Prostate gland (tissue), 2 donors: ENCODE measurements around the gene SRSF6. TPM values are rescaled to one million over a fixed set of nuclear protein-coding genes. Genes with fewer than 3 reads are reported as not detected.
"Not testable (repeated sequence)": the region's sequence is repeated elsewhere in the genome, so short reads cannot be mapped to it uniquely, and the experiment has no call there.

Experiments
- DNase-seq: peaks from one replicate; pipeline ENCODE4 v3.0.0-alpha.2; 2019; ENCODE audit warnings: low spot score
- H3K27ac ChIP-seq, 2 donors: fragments of 200-600 bp; sonication (generic); 2 replicates each; pipeline ENCODE4 v1.5.1; 2017 to 2019
- H3K27me3 ChIP-seq: fragments of 200-600 bp; sonication (generic); replicated peaks from 2 replicates; pipeline ENCODE4 v1.5.1; 2019; ENCODE audit not compliant: insufficient read depth
- H3K36me3 ChIP-seq, 2 donors: fragments of 200-600 bp; sonication (generic); 1 replicate in 1 of 2; 2 replicates in 1 of 2; pipeline versions ENCODE4 v1.5.1 to v1.8.1; 2017 to 2019
- H3K4me1 ChIP-seq: fragments of 200-600 bp; sonication (generic); replicated peaks from 2 replicates; pipeline ENCODE4 v1.5.1; 2019
- H3K4me3 ChIP-seq, 2 donors: fragments of 200-600 bp; sonication (generic); 2 replicates each; pipeline ENCODE4 v1.5.1; 2017 to 2019
- H3K9me3 ChIP-seq: fragments of 200-600 bp; sonication (generic); 2 replicates; pipeline ENCODE4 v1.5.1; 2017
- POLR2A ChIP-seq: fragments of 450-650 bp; IDR thresholded peaks from one replicate; pipeline ENCODE4 v1.6.1; 2016; ENCODE audit warnings: antibody characterized with exemption, mild to moderate bottlenecking
- POLR2AphosphoS5 ChIP-seq: sonication (generic); formaldehyde crosslinking; IDR thresholded peaks from one replicate; pipeline ENCODE4 v1.6.1; 2017; ENCODE audit warnings: antibody characterized with exemption
- whole genome bisulfite sequencing: methylation state at CpG from one replicate; pipeline ENCODE4 v1.1.5; 2018; 5-methylcytosine and 5-hydroxymethylcytosine counted together
- intact Hi-C: fragments of 100-400 bp; cut with DNase I; formaldehyde crosslinking; loops from one replicate; pipeline ENCODE4 v1.14.2; 2022
- total RNA-seq, 2 donors: library from RNA; depleted of rRNA; stranded (reverse); fragments of >200 nt; gene quantifications; one replicate each; pipeline ENCODE4 v1.1.0, GENCODE V29; 2016
- TF ChIP-seq, protein P1 (sequence below), 4 experiments: fragments of 200-600 bp in 2 of 4; fragments of 450-650 bp in 2 of 4; sonication (generic) in 2 of 4; IDR thresholded peaks; 1 replicate in 3 of 4; 2 replicates in 1 of 4; pipeline ENCODE4 v1.5.1; 2016 to 2019; ENCODE audit warnings: antibody characterized with exemption in 4 of 4, mild to moderate bottlenecking in 2 of 4, moderate library complexity in 2 of 4

Gene SRSF6
- total RNA-seq, 2 donors from 2014 or later = 121 to 128 TPM

DNA sequence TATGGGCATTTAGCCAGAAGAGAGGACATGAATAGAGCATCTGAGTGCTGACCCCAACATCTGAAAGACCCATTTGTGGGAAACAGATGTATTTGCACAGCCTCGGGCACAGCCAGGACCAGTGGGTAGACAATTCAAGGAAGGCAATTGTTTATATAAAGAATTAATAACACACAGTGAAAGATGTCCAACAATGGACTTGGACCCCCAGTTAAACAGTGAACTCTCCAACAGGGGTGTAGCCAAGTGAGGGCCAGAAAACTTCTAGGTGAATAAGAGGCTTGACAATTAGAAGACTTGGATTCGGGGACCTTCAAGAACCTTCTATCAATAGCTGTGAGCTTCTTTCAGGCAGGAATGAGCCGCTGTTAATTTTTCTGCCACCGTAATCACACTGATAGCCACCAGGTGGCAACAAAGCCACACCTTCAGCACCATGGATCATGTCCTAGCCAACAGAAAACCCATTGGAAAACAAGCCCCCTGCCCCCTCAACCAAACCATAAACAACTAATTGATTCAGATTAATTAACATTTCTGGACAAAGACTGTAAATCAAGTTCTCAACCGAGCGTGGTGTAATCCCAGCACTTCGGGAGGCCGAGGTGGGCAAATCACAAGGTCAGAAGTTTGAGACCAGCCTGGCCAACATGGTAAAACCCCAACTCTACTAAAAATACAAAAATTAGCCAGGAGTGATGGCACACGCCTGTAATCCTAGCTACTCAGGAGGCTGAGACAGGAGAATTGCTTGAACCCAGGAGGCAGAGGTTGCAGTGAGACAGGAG is 8.8 kb upstream of the SRSF6 start:
- 25% methylated on average over 9 of the region's 9 CpGs for WGBS
- DNase-seq = peak; percentile 27
- no peaks in the 10 kb centered on the region for H3K27me3 ChIP-seq
- H3K27ac ChIP-seq = no peak overlapping the region
- H3K4me1 ChIP-seq = no peaks in the 10 kb centered on the region
- H3K4me3 ChIP-seq = no peak overlapping the region
- TF ChIP-seq, protein P1, sequence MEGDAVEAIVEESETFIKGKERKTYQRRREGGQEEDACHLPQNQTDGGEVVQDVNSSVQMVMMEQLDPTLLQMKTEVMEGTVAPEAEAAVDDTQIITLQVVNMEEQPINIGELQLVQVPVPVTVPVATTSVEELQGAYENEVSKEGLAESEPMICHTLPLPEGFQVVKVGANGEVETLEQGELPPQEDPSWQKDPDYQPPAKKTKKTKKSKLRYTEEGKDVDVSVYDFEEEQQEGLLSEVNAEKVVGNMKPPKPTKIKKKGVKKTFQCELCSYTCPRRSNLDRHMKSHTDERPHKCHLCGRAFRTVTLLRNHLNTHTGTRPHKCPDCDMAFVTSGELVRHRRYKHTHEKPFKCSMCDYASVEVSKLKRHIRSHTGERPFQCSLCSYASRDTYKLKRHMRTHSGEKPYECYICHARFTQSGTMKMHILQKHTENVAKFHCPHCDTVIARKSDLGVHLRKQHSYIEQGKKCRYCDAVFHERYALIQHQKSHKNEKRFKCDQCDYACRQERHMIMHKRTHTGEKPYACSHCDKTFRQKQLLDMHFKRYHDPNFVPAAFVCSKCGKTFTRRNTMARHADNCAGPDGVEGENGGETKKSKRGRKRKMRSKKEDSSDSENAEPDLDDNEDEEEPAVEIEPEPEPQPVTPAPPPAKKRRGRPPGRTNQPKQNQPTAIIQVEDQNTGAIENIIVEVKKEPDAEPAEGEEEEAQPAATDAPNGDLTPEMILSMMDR (IDR thresholded peaks at IDR 0.05) = peak in 3 of 4 experiments; percentile 58 to 69 (median 66)
- TF ChIP-seq POLR2A = no peak
- no peaks in the 10 kb centered on the region for H3K9me3 ChIP-seq
- H3K36me3 ChIP-seq = no peaks in the 10 kb centered on the region
- intact Hi-C loops = no loop called here

DNA sequence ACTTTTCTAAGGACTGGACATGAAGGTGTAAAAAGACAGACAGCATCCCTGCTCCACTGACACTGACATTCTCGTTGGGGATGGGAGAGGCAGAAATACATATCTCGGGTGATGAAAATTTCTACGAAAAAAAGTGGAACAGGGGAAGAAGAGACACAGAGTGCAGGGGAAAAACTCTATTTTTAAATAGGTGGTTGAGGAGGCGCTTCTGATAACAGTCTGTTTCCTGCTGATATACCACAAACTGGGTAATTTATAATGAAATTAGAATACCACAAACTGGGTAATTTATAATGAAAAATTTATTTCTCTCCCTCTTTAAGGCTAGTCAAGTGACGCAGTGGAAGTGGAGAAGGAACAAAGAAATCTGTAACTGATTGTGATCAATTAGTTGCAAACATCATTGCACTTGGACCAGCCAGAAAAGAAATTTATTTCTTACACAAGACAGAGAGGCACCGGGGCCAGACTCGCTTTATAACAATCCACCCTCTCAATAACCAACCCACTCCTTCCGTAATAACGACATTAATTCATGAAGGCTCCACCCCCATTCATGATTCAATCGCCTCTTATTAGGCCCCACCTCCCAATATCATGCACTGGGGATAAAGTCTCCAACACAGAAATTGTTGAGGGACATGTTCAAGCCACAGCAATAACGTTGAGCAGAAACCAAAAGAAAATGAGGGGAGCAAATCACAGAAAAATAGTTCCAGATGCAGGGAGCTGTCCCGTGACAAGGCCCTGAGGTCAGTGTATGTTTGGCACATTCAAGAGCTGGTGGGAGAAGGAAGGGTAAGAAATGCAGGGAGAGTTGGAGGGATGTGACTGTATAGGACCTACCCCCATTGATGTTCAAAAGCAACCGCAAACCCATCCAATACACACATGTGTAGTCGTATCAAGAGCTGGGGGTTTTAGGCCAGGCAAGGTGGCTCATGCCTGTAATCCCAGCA is 6.6 kb upstream of the SRSF6 start:
- Histone ChIP-seq H3K4me3 (no peak overlapping the region), H3K27ac (no peak overlapping the region), H3K36me3 (no peaks in the 10 kb centered on the region), H3K9me3 (no peaks in the 10 kb centered on the region), H3K27me3 (no peaks in the 10 kb centered on the region), H3K4me1 (no peaks in the 10 kb centered on the region)
- WGBS = 69% methylated on average over 14 of the region's 14 CpGs
- intact Hi-C loops = loop anchor here (10.0 kb wide), 1 partner anchor 664 kb away; no protein-coding TSS in a partner anchor
- TF ChIP-seq, protein P1 (IDR thresholded peaks at IDR 0.05) = no peak
- no peak for TF ChIP-seq POLR2A
- TF ChIP-seq POLR2AphosphoS5 = no peak
- no peak for DNase-seq

DNA sequence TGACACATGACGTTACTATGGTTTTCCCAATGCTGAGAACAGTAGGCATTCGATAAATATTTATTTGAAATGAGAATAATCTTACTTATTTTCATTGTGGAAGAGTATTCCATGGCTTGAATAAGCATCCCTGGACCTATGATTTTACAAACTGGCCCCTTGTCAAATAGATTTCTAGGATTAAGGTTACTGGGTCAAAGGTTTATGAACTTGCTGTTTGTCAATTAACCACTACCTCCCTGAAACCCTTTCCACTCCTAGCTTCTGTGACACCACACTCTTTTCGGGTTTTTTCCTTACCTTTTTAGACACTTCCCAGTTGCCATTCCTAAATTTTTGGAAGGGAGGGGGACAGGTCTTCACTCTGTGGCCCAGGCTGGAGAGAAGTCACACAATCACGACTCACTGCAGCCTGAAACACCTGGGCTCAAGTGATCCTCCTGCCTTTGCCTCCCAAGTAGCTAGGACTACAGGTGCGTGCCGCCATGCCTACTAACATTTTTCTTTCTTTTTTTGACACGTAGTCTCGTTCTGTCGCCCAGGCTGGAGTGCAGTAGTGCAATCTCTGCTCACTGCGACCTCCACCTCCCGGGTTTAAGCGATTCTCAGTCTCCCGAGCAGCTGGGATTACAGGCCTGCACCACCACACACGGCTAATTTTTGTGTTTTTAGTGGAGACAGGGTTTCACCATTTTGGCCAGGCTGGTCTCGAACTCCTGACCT is 5.1 kb upstream of the SRSF6 start:
- H3K27ac ChIP-seq = no peak overlapping the region
- H3K4me3 ChIP-seq = no peak overlapping the region
- H3K4me1 ChIP-seq = no peaks in the 10 kb centered on the region
- no peaks in the 10 kb centered on the region for H3K27me3 ChIP-seq
- intact Hi-C loops = loop anchor here (10.0 kb wide), 1 partner anchor 662 kb away; no protein-coding TSS in a partner anchor
- no peaks in the 10 kb centered on the region for H3K9me3 ChIP-seq
- no peak for DNase-seq
- WGBS = 93% methylated on average over 15 of the region's 15 CpGs
- H3K36me3 ChIP-seq = no peaks in the 10 kb centered on the region
- TF ChIP-seq, protein P1 (IDR thresholded peaks at IDR 0.05) = no peak
- TF ChIP-seq POLR2A (no peak), POLR2AphosphoS5 (no peak)

DNA sequence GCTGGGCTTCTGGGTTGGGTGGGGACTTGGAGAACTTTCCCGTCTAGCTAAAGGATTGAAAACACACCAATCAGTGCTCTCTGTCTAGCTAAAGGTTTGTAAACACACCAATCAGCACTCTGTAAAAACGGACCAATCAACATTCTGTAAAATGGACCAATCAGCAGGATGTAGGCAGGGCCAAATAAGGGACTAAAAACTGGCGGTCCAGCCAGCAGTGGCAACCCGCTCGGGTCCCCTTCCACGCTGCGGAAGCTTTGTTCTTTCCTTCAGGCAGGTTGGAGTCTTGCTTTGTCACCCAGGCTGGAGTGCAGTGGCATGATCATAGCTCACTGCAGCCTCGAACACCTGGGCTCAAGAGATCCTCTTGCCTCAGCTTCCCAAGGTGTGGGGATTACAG is 1.4 kb upstream of the SRSF6 start:
- H3K9me3 ChIP-seq, H3K27me3 ChIP-seq, DNase-seq, H3K27ac ChIP-seq, H3K36me3 ChIP-seq, H3K4me1 ChIP-seq, H3K4me3 ChIP-seq: not testable (repeated sequence)
- intact Hi-C loops = loop anchor here (5.0 to 10.0 kb wide), 3 partner anchors 136 to 756 kb away; partner anchors contain the start of genes IFT52 and OSER1
- WGBS = 84% methylated on average over 8 of the region's 8 CpGs
